ENCODE results near the gene CAV1.

Gene CAV1

GRCh38 chr7:116532102-116532688 lies 7.4 kb downstream of the CAV1 start:
- DNase-seq = no peak
- Mint-ChIP-seq H3K4me1 (ENCODE audit: low read depth) (peaks cover 4% of the 10 kb centered on the region), H3K27me3 (peaks cover 58% of the 10 kb centered on the region), H3K4me3 (no peak overlapping the region), H3K36me3 (ENCODE audit: low read depth) (no peaks in the 10 kb centered on the region), H3K9me3 (no peaks in the 10 kb centered on the region), H3K27ac (no peak overlapping the region)

GRCh38 chr7:116534790-116535189 lies 10.0 kb downstream of the CAV1 start:
- H3K9me3 Mint-ChIP-seq = peaks cover 2% of the 10 kb centered on the region
- peaks cover 50% of the 10 kb centered on the region for H3K27me3 Mint-ChIP-seq
- no peak overlapping the region for H3K27ac Mint-ChIP-seq
- H3K4me3 Mint-ChIP-seq = no peak overlapping the region
- no peak for DNase-seq
- no peaks in the 10 kb centered on the region for H3K36me3 Mint-ChIP-seq (ENCODE audit: low read depth)
- H3K4me1 Mint-ChIP-seq (ENCODE audit: low read depth) = no peaks in the 10 kb centered on the region

- Mint-ChIP-seq H3K27ac (no peak overlapping the region), H3K36me3 (ENCODE audit: low read depth) (no peaks in the 10 kb centered on the region), H3K9me3 (peaks cover 2% of the 10 kb centered on the region), H3K4me1 (ENCODE audit: low read depth) (no peaks in the 10 kb centered on the region), H3K4me3 (no peak overlapping the region), H3K27me3 (peaks cover 47% of the 10 kb centered on the region)
- DNase-seq = no peak
Observed at GRCh38 chr7:116535416-116535815, 10.6 kb downstream of the CAV1 start.

GRCh38 chr7:116538138-116538537 lies 13.3 kb downstream of the CAV1 start:
- DNase-seq = no peak
- Mint-ChIP-seq H3K27me3 (peaks cover 38% of the 10 kb centered on the region), H3K36me3 (ENCODE audit: low read depth) (no peaks in the 10 kb centered on the region), H3K4me1 (ENCODE audit: low read depth) (no peaks in the 10 kb centered on the region), H3K4me3 (no peak overlapping the region), H3K27ac (no peak overlapping the region), H3K9me3 (peaks cover 2% of the 10 kb centered on the region)

GRCh38 chr7:116539879-116540278 lies 15.0 kb downstream of the CAV1 start:
- no peak overlapping the region for H3K27ac Mint-ChIP-seq
- no peak for DNase-seq
- H3K27me3 Mint-ChIP-seq = peaks cover 37% of the 10 kb centered on the region
- no peaks in the 10 kb centered on the region for H3K36me3 Mint-ChIP-seq (ENCODE audit: low read depth)
- H3K4me1 Mint-ChIP-seq (ENCODE audit: low read depth) = peaks cover 5% of the 10 kb centered on the region
- no peak overlapping the region for H3K4me3 Mint-ChIP-seq
- H3K9me3 Mint-ChIP-seq = peaks cover 2% of the 10 kb centered on the region

GRCh38 chr7:116540743-116541142 lies 15.9 kb downstream of the CAV1 start:
- Mint-ChIP-seq H3K4me3 (no peak overlapping the region), H3K27ac (no peak overlapping the region), H3K9me3 (peaks cover 2% of the 10 kb centered on the region), H3K27me3 (peaks cover 40% of the 10 kb centered on the region), H3K4me1 (ENCODE audit: low read depth) (peaks cover 5% of the 10 kb centered on the region), H3K36me3 (ENCODE audit: low read depth) (no peaks in the 10 kb centered on the region)
- no peak for DNase-seq

- Mint-ChIP-seq H3K27ac (no peak overlapping the region), H3K9me3 (peaks cover 2% of the 10 kb centered on the region)
Observed at GRCh38 chr7:116541951-116542350, 17.1 kb downstream of the CAV1 start.

GRCh38 chr7:116542618-116543017 lies 17.8 kb downstream of the CAV1 start:
- Mint-ChIP-seq H3K4me3 (no peak overlapping the region), H3K36me3 (ENCODE audit: low read depth) (no peaks in the 10 kb centered on the region), H3K27ac (no peak overlapping the region), H3K4me1 (ENCODE audit: low read depth) (peaks cover 5% of the 10 kb centered on the region), H3K27me3 (peaks cover 29% of the 10 kb centered on the region), H3K9me3 (peaks cover 2% of the 10 kb centered on the region)
- DNase-seq = no peak

More at GRCh38 chr7:116541951-116542350, 17.1 kb downstream of the CAV1 start:
- Mint-ChIP-seq H3K27me3 (peaks cover 34% of the 10 kb centered on the region), H3K4me1 (ENCODE audit: low read depth) (peaks cover 5% of the 10 kb centered on the region), H3K36me3 (ENCODE audit: low read depth) (no peaks in the 10 kb centered on the region), H3K4me3 (no peak overlapping the region)
- no peak for DNase-seq

GRCh38 chr7:116543664-116544063 lies 18.8 kb downstream of the CAV1 start:
- no peak for DNase-seq
- Mint-ChIP-seq H3K4me3 (no peak overlapping the region), H3K27me3 (peaks cover 26% of the 10 kb centered on the region), H3K27ac (no peak overlapping the region), H3K36me3 (ENCODE audit: low read depth) (no peaks in the 10 kb centered on the region), H3K4me1 (ENCODE audit: low read depth) (peaks cover 5% of the 10 kb centered on the region), H3K9me3 (peaks cover under 1% of the 10 kb centered on the region)

GRCh38 chr7:116544487-116544886 lies 19.7 kb downstream of the CAV1 start:
- H3K27ac Mint-ChIP-seq = no peak overlapping the region
- H3K4me1 Mint-ChIP-seq (ENCODE audit: low read depth) = peaks cover 5% of the 10 kb centered on the region
- H3K9me3 Mint-ChIP-seq = no peaks in the 10 kb centered on the region
- no peak for DNase-seq
- H3K4me3 Mint-ChIP-seq = no peak overlapping the region
- H3K36me3 Mint-ChIP-seq (ENCODE audit: low read depth) = no peaks in the 10 kb centered on the region
- peaks cover 25% of the 10 kb centered on the region for H3K27me3 Mint-ChIP-seq

- H3K27me3 Mint-ChIP-seq = peaks cover 30% of the 10 kb centered on the region
- no peak overlapping the region for H3K4me3 Mint-ChIP-seq
- DNase-seq = no peak
- H3K36me3 Mint-ChIP-seq (ENCODE audit: low read depth) = no peaks in the 10 kb centered on the region
- no peak overlapping the region for H3K27ac Mint-ChIP-seq
- peaks cover 5% of the 10 kb centered on the region for H3K4me1 Mint-ChIP-seq (ENCODE audit: low read depth)
- H3K9me3 Mint-ChIP-seq = no peaks in the 10 kb centered on the region
Observed at GRCh38 chr7:116545411-116545993, 20.7 kb downstream of the CAV1 start.

GRCh38 chr7:116546054-116546453 lies 21.2 kb downstream of the CAV1 start:
- DNase-seq = no peak
- Mint-ChIP-seq H3K27ac (no peak overlapping the region), H3K36me3 (ENCODE audit: low read depth) (no peaks in the 10 kb centered on the region), H3K9me3 (no peaks in the 10 kb centered on the region), H3K4me3 (no peak overlapping the region), H3K27me3 (peaks cover 28% of the 10 kb centered on the region), H3K4me1 (ENCODE audit: low read depth) (peaks cover 5% of the 10 kb centered on the region)

- no peak overlapping the region for H3K4me3 Mint-ChIP-seq
- no peak overlapping the region for H3K27ac Mint-ChIP-seq
- H3K9me3 Mint-ChIP-seq = no peaks in the 10 kb centered on the region
- DNase-seq = no peak
- H3K4me1 Mint-ChIP-seq (ENCODE audit: low read depth) = peaks cover 5% of the 10 kb centered on the region
- no peaks in the 10 kb centered on the region for H3K36me3 Mint-ChIP-seq (ENCODE audit: low read depth)
- peaks cover 30% of the 10 kb centered on the region for H3K27me3 Mint-ChIP-seq
Observed at GRCh38 chr7:116546916-116547315, 22.1 kb downstream of the CAV1 start.

- Mint-ChIP-seq H3K27me3 (peaks cover 28% of the 10 kb centered on the region), H3K36me3 (ENCODE audit: low read depth) (no peaks in the 10 kb centered on the region), H3K9me3 (no peaks in the 10 kb centered on the region), H3K4me3 (no peak overlapping the region), H3K27ac (no peak overlapping the region), H3K4me1 (ENCODE audit: low read depth) (peaks cover 5% of the 10 kb centered on the region)
- no peak for DNase-seq
Observed at GRCh38 chr7:116547347-116547746, 22.5 kb downstream of the CAV1 start.

- no peak for DNase-seq
- Mint-ChIP-seq H3K27me3 (peaks cover 34% of the 10 kb centered on the region), H3K36me3 (ENCODE audit: low read depth) (no peaks in the 10 kb centered on the region), H3K4me3 (no peak overlapping the region), H3K9me3 (no peaks in the 10 kb centered on the region), H3K27ac (no peak overlapping the region), H3K4me1 (ENCODE audit: low read depth) (peaks cover 4% of the 10 kb centered on the region)
Observed at GRCh38 chr7:116548506-116548905, 23.7 kb downstream of the CAV1 start.
